Measurements from ENCODE around the gene FUCA2. TPM values are rescaled to one million over a fixed set of nuclear protein-coding genes. Genes with fewer than 3 reads are reported as not detected.
A peak's percentile ranks its signal among the peaks of the same experiment; 100 is the strongest.
"Not testable (repeated sequence)": the region's sequence is repeated elsewhere in the genome, so short reads cannot be mapped to it uniquely, and the experiment has no call there.

The FUCA2 gene
- total RNA-seq, 2 experiments from 2014 or later = 16.5 to 16.8 TPM

DNA sequence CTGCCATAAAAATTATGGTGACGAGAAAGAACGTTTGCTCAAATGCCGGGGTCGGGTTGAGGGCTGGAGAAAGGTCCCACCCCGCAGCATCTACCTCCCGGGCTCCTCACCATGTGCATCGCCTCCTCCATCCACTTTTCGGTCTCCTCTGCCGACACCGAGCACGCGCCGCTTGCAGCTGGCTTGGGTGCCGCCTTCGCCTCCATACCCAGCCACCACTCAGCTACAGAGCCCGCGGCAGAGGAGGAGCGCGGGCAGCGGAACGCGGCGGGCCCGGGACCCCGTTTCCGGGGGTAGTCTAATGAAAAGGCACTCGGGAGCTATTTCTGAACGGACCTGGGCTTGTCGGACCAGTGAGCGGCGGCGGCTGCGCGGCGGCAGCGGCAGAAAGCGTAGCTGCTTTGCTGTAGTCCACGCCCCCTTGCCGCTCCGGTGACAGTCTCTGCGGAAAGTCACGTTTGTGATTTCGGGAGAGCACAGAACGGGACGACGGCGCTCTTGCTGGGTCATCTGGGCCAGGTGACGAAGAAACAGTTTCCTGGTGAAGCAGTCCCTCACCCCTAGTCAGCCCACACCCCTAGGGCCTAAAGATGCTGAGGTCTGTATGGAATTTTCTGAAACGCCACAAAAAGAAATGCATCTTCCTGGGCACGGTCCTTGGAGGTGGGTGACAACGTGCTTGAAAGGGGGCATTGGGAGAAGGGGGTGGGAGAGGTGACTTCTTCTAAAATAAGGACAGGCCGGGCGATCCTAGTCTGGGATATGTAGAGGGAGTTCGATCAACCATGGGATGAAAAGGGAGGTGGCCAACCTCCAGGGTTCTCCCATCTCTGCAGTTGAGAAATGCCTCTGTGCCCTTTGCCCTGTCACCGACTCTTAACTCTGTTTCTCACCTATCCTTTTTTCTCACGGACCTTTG lies 60.8 kb downstream of the FUCA2 start, which contains the start of the genes ADAT2 and PEX3:
Gene ADAT2, minus strand, starts transcription at position 243 of the 919 bp plus-strand sequence. Its CDS starts 37 bp downstream, at position 206.
Gene PEX3, plus strand, starts transcription at position 353 of the 919 bp plus-strand sequence. Its CDS starts 238 bp downstream, at position 591.
- H3K4me1 Mint-ChIP-seq (ENCODE audit: low read depth) = peaks cover 45% of the 10 kb centered on the region
- no peaks in the 10 kb centered on the region for H3K27me3 Mint-ChIP-seq
- peak within 1 kb of the TSS; percentile 88 for H3K4me3 Mint-ChIP-seq
- intact Hi-C loops (cut with micrococcal nuclease) = loop anchor here (1.0 to 5.0 kb wide), 10 partner anchors 9 to 1303 kb away; partner anchors contain the start of genes AIG1, FUCA2, NMBR and VTA1
- CTCF ChIA-PET = interaction anchor here (0.7 to 1.5 kb wide), 4 partner anchors 8 to 563 kb away, joined by 3 to 5 read pairs (median 4); partner anchors contain the start of gene FUCA2
- POLR2A ChIA-PET = interaction anchor here (0.7 to 2.0 kb wide), 12 partner anchors 9 to 631 kb away, joined by 3 to 10 read pairs (median 4); partner anchors contain the start of genes FUCA2 and LTV1
- peak within 1 kb of the TSS; percentile 91 for H3K27ac Mint-ChIP-seq
- peak; percentile 97 for DNase-seq
- peaks cover 1% of the 10 kb centered on the region for H3K36me3 Mint-ChIP-seq
- H3K9me3 Mint-ChIP-seq = no peaks in the 10 kb centered on the region

DNA sequence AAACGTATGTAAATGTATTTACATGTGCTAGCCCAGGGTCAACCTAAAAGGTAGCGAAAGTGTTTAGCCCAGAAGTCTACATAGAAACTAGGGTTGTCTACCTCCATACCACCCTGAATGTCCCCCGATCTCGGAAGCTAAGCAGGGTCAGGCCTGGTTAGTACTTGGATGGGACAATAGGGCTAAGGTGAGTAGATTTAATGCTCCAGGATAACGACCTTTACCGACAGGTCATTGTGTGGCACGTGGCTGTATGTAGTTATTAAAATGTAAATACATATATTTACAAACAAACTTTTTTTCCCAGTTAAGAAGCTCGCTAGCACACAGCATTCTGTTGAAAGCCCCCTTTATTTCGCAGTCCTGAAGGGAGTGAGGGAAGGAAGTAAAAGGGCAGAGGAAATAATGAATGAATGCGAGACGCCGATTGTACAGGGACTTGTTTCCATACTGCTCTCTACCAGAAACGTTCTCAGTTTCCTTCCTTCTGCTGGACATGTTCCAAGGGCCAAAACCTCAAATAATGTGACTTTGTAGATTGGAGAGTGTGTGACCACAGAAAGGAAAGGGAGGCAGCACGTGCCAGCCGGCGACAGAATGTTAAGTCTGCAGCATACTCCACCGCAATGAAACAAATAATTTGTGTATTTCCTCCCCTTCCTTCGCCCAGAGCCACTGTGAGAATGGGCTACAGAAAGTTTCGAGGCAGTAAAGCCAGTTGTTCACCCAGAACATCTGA lies 61.6 kb downstream of the FUCA2 start:
- Mint-ChIP-seq H3K9me3 (no peaks in the 10 kb centered on the region), H3K36me3 (peaks cover under 1% of the 10 kb centered on the region), H3K4me1 (ENCODE audit: low read depth) (peaks cover 41% of the 10 kb centered on the region), H3K27me3 (no peaks in the 10 kb centered on the region), H3K4me3 (peak overlapping the region; percentile 88), H3K27ac (peak overlapping the region; percentile 91)
- intact Hi-C loops (cut with micrococcal nuclease) = loop anchor here (1.0 to 10.0 kb wide), 11 partner anchors 9 to 1303 kb away; partner anchors contain the start of genes AIG1, FUCA2, NMBR and VTA1
- peak; percentile 43 for DNase-seq
- ChIA-PET POLR2A (interaction anchor here (0.7 to 2.0 kb wide), 11 partner anchors 8 to 631 kb away, joined by 3 to 10 read pairs (median 4); partner anchors contain the start of genes FUCA2 and LTV1), CTCF (interaction anchor here (0.6 to 1.5 kb wide), 5 partner anchors 8 to 564 kb away, joined by 3 to 5 read pairs (median 3); partner anchors contain the start of gene FUCA2)

DNA sequence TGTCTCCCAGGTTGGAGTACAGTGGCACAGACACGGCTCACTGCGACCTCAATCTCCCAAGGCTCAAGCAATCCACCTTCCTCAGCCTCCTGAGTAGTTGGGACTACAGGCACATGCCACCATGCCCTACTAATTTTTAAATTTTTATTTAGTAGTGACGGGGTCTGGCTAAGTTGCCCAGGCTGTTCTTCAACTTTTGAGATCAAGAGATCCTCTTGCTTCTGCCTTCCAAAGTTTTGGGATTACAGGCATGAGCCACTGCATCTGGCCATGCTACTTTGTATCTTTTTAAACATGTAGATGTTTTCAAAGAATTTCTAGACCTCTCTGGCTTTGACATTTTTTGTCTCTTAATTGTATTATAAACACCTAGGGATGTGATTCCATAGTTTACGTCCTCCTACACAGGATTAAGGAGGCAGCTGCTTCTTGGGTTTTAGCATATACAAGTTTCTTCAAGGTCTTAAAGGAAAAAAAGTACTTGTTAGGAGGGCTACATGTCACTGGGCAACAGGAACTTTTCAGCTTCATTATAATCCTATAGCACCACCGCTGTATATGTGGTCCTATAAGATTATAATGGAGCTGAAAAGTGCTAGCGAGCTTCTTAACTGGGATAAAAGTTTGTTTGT lies 62.3 kb downstream of the FUCA2 start:
- H3K4me3 Mint-ChIP-seq = peak overlapping the region; percentile 88
- ChIA-PET POLR2A (interaction anchor here (1.7 to 2.0 kb wide), 2 partner anchors 64 to 87 kb away, joined by 3 to 9 read pairs; no protein-coding TSS in a partner anchor), CTCF (interaction anchor here (0.6 kb wide), 1 partner anchor 89 kb away, joined by 3 read pairs; no protein-coding TSS in a partner anchor)

DNA sequence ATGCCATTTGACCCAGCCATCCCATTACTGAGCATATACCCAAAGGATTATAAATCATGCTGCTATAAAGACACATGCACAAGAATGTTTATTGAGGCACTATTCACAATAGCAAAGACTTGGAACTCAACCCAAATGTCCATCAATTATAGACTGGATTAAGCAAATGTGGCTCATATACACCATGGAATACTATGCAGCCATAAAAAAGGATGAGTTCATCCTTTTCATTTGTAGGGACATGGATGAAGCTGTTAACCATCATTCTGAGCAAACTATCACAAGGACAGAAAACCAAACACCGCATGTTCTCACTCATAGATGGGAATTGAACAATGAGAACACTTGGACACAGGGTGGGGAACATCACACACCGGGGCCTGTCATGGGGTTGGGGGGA lies 63.7 kb downstream of the FUCA2 start:
- POLR2A ChIA-PET, H3K27me3 Mint-ChIP-seq, DNase-seq, H3K4me3 Mint-ChIP-seq, H3K9me3 Mint-ChIP-seq, CTCF ChIA-PET, H3K27ac Mint-ChIP-seq, H3K36me3 Mint-ChIP-seq: not testable (repeated sequence)
- intact Hi-C loops (cut with micrococcal nuclease) = loop anchor here (10.0 kb wide), 1 partner anchor 313 kb away; no protein-coding TSS in a partner anchor
- H3K4me1 Mint-ChIP-seq (ENCODE audit: low read depth) = peaks cover 29% of the 10 kb centered on the region

More for the DNA sequence above, 62.3 kb downstream of the FUCA2 start:
- intact Hi-C loops (cut with micrococcal nuclease) = loop anchor here (10.0 kb wide), 1 partner anchor 314 kb away; no protein-coding TSS in a partner anchor
- Mint-ChIP-seq H3K36me3 (peaks cover 5% of the 10 kb centered on the region), H3K9me3 (no peaks in the 10 kb centered on the region), H3K4me1 (ENCODE audit: low read depth) (peaks cover 35% of the 10 kb centered on the region), H3K27ac (no peak overlapping the region), H3K27me3 (no peaks in the 10 kb centered on the region)
- no peak for DNase-seq

Other genes starting within 250 kb of the FUCA2 start
- gene ADAT2, start 61.0 kb downstream of the FUCA2 start, total RNA-seq = 10 to 100 TPM; 26.0 to 27.0 TPM
- gene PEX3, start 60.9 kb downstream of the FUCA2 start, total RNA-seq = 10 to 100 TPM; 19.7 to 21.1 TPM
- gene PHACTR2, start 166.2 kb upstream of the FUCA2 start, total RNA-seq = 10 to 100 TPM; 26.1 to 28.1 TPM